SW 1271 (cell line): ENCODE measurements around the gene CCDC73.
"Not testable (repeated sequence)": the region's sequence is repeated elsewhere in the genome, so short reads cannot be mapped to it uniquely, and the experiment has no call there.

Experiments used
- DNase-seq, 2 experiments: peaks; one replicate each; lab custom pipeline; 2025; lab: John Stamatoyannopoulos, UW

The CCDC73 gene

GRCh38 chr11:32792948-32793475, 1.4 kb downstream of the CCDC73 start:
- DNase-seq, result peak; percentile 7 to 51

DNA sequence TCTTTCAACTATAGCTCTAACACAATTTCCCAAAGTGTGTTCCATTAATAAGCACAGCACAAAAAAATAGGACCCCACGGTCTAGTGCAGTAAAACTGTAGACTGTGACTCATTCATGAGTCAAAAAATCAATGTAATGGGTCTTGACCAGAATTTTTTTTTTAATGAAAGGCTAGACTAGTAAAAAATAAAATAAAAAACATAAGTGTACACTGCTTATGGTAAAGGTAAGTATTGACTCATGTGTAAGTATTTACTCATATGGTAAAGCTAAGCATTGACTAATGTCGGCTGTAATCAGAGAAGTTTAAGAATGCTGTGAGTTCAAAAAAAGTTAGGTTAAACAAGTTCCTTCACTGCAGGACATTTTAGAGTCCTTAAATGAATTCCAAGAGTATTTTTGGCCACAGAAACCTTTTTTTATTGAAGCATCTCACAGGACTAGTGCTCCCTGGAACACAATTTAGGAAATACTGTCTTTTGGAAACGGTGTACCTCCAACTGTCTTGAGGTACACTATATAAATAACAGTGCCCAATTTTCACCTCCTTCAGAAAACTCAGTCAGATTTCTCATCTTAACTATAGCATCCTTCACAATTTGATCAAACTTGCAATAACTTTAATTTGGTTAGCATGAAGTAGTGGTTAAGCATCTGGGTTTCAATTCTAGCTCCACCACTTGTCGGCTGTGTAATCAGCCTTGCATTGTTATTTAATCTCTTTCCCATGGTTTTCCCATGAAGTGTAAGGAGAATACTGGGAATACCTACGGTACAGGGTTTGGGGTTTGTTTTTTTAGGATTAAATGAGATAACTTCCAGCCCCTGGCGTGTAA, 2.1 kb downstream of the CCDC73 start:
- no peak for DNase-seq

- no peak for DNase-seq
These were observed 3.5 kb downstream of the CCDC73 start for GRCh38 chr11:32790916-32791315.

- no peak for DNase-seq
These were observed 7.7 kb downstream of the CCDC73 start for GRCh38 chr11:32786811-32787210.

- no peak for DNase-seq
These were observed 9.2 kb downstream of the CCDC73 start for GRCh38 chr11:32785262-32785661.

DNA sequence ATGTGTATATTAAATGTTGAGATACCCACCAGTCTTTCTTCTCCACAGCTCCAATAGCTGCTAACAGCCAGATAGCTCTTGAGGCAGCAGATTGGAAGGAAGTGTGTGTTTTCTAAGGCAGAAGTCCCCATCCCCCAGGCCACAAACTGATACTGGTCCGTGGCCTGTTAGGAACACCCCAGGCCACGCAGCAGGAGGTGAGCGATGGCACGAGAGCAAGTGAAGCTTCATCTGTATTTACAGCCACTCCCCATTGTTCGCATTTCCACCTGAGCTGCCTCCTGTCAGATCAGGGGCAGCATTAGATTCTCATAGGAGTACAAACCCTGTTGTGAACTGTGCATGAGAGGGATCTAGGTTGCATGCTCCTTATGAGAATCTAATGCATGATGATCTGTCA, 12.7 kb downstream of the CCDC73 start:
- DNase-seq, result no peak

GRCh38 chr11:32780839-32781238, 13.6 kb downstream of the CCDC73 start:
- not testable (repeated sequence) for DNase-seq

GRCh38 chr11:32779136-32779535, 15.3 kb downstream of the CCDC73 start:
- no peak for DNase-seq

GRCh38 chr11:32775908-32776307, 18.6 kb downstream of the CCDC73 start:
- no peak for DNase-seq

DNA sequence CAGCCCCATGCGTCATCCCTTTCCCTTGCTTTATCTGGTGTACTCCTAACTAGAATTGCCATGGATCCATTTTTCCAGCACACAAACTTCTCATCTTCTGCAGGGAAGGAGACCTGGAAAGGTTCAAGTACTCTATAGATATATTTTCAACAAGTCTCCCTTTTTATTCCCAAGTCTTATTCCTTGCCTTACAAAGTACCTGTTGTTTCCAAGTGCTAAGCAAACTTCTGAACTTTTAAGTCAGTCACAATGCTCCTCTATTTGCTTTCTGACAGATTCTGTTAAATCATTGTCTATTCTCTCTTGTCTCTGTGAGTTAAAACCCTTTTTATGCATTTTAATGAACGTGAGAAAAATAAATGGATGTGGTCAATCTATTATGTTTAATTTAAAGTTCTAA, 20.4 kb downstream of the CCDC73 start:
- DNase-seq, result no peak

- DNase-seq, result no peak
These were observed 21.7 kb downstream of the CCDC73 start for GRCh38 chr11:32772731-32773130.

GRCh38 chr11:32761774-32762173, 32.7 kb downstream of the CCDC73 start:
- not testable (repeated sequence) for DNase-seq

DNA sequence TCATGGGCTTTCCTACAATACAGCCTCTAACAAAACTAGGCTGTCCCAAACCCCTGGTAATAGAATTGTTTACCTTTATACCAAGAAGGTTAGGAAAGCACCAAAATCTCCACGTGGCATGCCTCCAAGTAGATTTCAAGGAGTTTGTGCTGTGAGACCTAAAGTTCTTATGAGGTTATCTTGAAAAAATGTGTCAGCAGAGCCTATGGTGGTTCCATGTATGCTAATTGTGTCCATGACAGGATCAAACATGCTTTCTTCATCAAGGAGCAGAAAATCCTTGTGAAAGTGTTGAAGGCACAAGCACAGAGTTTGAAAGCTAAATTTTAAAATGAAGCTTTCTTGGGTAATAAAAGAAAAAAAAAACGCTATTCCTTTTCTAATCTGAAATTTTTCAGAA, 36.2 kb downstream of the CCDC73 start:
- no peak for DNase-seq

GRCh38 chr11:32753181-32753580, 41.3 kb downstream of the CCDC73 start:
- not testable (repeated sequence) for DNase-seq

- no peak for DNase-seq
These were observed 42.5 kb downstream of the CCDC73 start for GRCh38 chr11:32752001-32752400.

GRCh38 chr11:32751381-32751780, 43.1 kb downstream of the CCDC73 start:
- no peak for DNase-seq

GRCh38 chr11:32729976-32730375, 64.5 kb downstream of the CCDC73 start:
- no peak for DNase-seq

DNA sequence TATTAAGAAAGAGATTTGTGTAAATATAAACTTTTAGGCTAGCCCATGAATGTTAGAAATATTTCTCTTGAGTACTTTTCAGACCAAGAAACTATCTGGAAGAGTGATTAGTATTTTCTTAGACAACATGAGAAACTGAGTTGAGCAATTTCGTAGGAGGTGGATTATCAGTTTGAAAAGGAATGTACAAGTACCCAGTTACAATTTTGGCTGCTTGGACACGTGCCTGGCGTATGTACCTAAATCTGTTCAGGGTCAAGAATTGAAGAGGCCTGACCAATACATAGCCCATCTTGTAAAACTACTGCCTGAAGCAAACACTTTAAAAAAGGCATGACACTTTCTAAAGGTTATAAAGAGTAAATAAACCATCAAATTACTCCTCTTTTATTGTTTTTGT, 71.1 kb downstream of the CCDC73 start:
- no peak for DNase-seq

GRCh38 chr11:32722255-32722654, 72.2 kb downstream of the CCDC73 start:
- no peak for DNase-seq

DNA sequence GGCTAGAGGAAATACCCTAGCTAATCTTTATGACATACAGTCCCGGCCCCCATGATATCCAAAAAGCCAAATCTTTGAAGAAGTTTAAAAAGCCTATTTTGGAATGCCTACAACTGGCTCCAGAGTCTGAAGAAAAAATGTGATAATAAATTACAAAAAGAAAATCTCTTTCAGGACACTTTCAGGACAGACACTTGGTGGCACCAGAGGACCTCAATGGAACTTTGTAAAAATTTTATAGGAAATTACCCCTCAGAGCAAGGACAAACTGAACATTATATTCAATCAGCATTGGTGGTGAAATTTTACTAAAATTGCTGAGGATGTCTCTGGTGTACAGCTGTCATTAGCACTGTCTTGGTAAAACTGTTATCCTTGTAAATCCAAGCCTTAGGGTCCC, 81.0 kb downstream of the CCDC73 start:
- DNase-seq, result peak in 1 of 2 experiments; percentile 21

- DNase-seq, result not testable (repeated sequence)
These were observed 85.5 kb downstream of the CCDC73 start for GRCh38 chr11:32708978-32709377.

DNA sequence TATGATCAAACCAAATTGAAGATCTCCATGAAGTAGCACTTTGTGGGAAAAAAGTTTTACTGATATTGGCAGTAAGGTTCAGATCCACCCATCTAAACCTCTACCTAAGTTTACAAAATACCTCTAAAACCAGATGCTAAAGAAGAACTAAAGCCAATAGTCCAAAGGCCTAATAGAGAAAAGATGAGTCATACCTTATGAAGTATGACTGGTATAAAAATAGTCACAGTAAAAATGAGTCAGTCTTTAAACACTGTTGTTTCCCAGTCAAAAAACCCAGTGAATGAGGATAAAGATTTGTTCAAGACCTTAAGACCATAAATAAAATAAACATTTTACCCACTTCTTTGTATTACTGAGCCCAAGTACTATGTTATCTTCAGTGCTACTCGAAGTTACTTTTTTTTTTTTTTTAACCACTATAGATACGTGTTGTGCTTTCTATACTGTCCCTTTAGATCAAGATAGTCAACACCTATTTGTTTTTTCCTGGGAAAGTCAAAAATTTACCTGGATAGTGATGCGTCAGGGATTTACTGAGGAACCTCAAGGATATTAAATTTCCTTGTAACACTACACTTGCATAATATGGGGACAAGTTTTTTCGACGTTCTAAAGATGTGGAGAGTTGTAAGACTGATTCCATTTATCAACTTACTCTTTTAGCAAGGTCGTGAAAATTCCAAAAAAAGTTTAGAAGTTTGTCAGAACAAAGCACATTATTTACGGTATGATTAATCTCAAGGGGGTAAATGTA, 87.3 kb downstream of the CCDC73 start:
- DNase-seq, result peak in 1 of 2 experiments; percentile 69
